Prostate gland (tissue), 2 donors: ENCODE results near the gene HTR3D.

Experiments used
- CTCF ChIP-seq, 4 experiments: fragments of 200-600 bp in 2 of 4; fragments of 450-650 bp in 2 of 4; sonication (generic) in 2 of 4; IDR thresholded peaks; 1 replicate in 3 of 4; 2 replicates in 1 of 4; pipeline ENCODE4 v1.5.1; 2016 to 2019; ENCODE audit warnings: antibody characterized with exemption in 4 of 4, mild to moderate bottlenecking in 2 of 4, moderate library complexity in 2 of 4
- POLR2A ChIP-seq: fragments of 450-650 bp; IDR thresholded peaks from one replicate; pipeline ENCODE4 v1.6.1; 2016; ENCODE audit warnings: antibody characterized with exemption, mild to moderate bottlenecking
- POLR2AphosphoS5 ChIP-seq: sonication (generic); formaldehyde crosslinking; IDR thresholded peaks from one replicate; pipeline ENCODE4 v1.6.1; 2017; ENCODE audit warnings: antibody characterized with exemption

- TF ChIP-seq POLR2A (no peak), CTCF (IDR thresholded peaks at IDR 0.05) (no peak), POLR2AphosphoS5 (no peak)
Measured at GRCh38 chr3:184067573-184068055, 36.1 kb downstream of the HTR3D start.
